Activated naive CD8-positive, alpha-beta T cell treated with anti-CD3 and anti-CD28 coated beads, Interleukin-2, amount 10 ng/mL, durations not matched to agents 7 days and 5 days (primary cell): ENCODE results near the gene PTDSS2. TPM values are rescaled to one million over a fixed set of nuclear protein-coding genes. Genes with fewer than 3 reads are reported as not detected.
A peak's percentile ranks its signal among the peaks of the same experiment; 100 is the strongest.
"Not testable (repeated sequence)": the region's sequence is repeated elsewhere in the genome, so short reads cannot be mapped to it uniquely, and the experiment has no call there.

Source experiments
- ATAC-seq: fragments of 150-1000 bp; cut with Tn5 transposase; one replicate; pipeline ENCODE4 v1.10.0; 2021; ENCODE audit warnings: low read depth, moderate library complexity
- POLR2A ChIA-PET: fragments of 350-600 bp; sonication (Branson Sonifier 250); formaldehyde crosslinking; loops from one replicate; lab custom pipeline; 2021; ENCODE audit warnings: antibody characterized with exemption; lab: Charles Lee
- DNase-seq: peaks from one replicate; pipeline ENCODE4 v3.0.0; 2021
- H3K27ac Mint-ChIP-seq: one replicate; pipeline ENCODE4 v1.8.0; 2022; ENCODE audit warnings: mild to moderate bottlenecking, mixed read lengths
- H3K27me3 Mint-ChIP-seq: one replicate; pipeline ENCODE4 v1.8.0; 2022; ENCODE audit warnings: mild to moderate bottlenecking, moderate library complexity, mixed read lengths
- H3K36me3 Mint-ChIP-seq: one replicate; pipeline ENCODE4 v1.8.0; 2021; ENCODE audit warnings: mild to moderate bottlenecking, mixed read lengths
- H3K4me1 Mint-ChIP-seq: one replicate; pipeline ENCODE4 v1.8.0; 2021; ENCODE audit warnings: mixed read lengths
- H3K4me3 Mint-ChIP-seq: one replicate; pipeline ENCODE4 v1.8.0; 2022; ENCODE audit warnings: mild to moderate bottlenecking, moderate library complexity, mixed read lengths
- H3K9me3 Mint-ChIP-seq: one replicate; pipeline ENCODE4 v1.8.0; 2021; ENCODE audit warnings: mixed read lengths
- total RNA-seq, 2 experiments: library from RNA; stranded (reverse); gene quantifications; one replicate each; pipeline ENCODE4 v1.2.3, GENCODE V29; 2021

PTDSS2 gene
- total RNA-seq, 2 experiments from 2014 or later, result 27.6 to 27.8 TPM

DNA sequence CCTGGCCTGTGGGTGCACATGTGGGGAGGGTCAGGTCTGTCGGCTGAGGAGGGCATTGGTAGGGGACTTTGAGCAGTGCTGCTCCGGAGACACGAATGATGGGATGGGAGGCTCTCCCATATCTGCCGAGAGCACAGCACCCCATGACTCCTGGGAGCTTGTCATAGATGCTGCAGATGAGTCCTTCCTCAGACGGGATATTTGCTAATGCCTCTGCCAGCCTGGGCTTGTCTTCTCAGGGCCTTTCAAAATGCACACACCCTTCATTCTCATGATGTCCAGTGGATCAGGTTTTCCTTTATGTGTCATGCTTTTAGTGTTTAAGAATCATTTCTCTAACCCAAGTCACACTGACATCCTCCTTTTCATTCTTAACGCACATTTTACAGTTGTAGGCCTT lies 65.1 kb downstream of the PTDSS2 start:
- no peak for DNase-seq
- Mint-ChIP-seq H3K4me1 (peaks cover 4% of the 10 kb centered on the region), H3K27ac (no peak overlapping the region), H3K4me3 (no peak overlapping the region), H3K27me3 (no peaks in the 10 kb centered on the region), H3K9me3 (peaks cover 1% of the 10 kb centered on the region), H3K36me3 (peaks cover 16% of the 10 kb centered on the region)
- POLR2A ChIA-PET, result no interaction called here
- no peak for ATAC-seq

DNA sequence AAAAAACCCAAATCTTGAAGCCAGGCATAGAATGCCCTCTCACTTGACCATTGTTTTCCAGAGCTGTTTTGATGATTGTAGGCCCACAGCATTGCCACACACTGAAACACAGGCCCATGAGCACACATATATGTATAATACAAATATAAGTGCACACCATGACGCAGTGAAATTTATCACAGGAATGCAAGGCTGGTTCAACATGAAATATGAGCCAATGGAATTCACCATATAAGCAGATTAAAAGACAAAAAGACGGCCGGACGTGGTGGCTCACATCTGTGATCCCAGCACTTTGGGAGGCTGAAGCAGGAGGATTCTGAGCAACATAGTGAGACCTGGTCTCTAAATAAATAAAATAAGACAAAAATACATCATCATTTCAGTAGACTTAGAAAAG lies 66.3 kb downstream of the PTDSS2 start:
- no peak overlapping the region for H3K27ac Mint-ChIP-seq
- peaks cover 1% of the 10 kb centered on the region for H3K9me3 Mint-ChIP-seq
- H3K4me3 Mint-ChIP-seq, result no peak overlapping the region
- no peak for ATAC-seq
- POLR2A ChIA-PET, result no interaction called here
- H3K27me3 Mint-ChIP-seq, result no peaks in the 10 kb centered on the region
- peaks cover 16% of the 10 kb centered on the region for H3K36me3 Mint-ChIP-seq
- peaks cover 4% of the 10 kb centered on the region for H3K4me1 Mint-ChIP-seq
- no peak for DNase-seq

DNA sequence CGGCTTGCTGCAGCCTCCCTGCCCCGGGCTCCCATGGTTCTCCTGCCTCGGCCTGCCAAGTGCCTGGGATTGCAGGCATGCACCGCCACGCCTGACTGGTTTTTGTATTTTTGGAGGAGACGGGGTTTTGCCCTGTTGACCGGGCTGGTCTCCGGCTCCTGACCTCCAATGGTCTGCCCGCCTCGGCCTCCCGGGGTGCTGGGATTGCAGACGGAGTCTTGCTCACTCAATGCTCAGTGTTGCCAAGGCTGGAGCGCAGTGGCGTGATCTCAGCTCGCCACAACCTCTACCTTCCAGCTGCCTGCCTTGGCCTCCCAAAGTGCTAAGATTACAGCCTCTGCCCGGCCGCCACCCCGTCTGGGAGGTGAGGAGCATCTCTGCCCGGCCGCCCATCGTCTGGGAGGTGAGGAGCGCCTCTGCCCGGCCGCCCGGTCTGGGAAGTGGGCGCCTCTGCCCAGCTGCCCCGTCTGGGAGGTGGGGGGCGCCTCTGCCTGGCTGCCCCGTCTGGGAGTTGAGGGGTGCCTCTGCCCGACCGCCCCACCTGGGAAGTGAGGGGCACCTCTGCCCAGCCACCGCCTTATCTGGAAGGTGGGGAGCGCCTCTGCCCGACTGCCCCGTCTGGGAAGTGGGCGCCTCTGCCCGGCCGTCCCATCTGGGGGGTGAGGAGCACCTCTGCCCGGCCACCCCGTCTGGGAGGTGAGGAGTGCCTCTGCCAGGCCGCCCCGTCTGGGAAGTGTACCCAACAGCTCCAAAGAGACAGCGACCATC lies 67.0 kb downstream of the PTDSS2 start:
- DNase-seq, H3K9me3 Mint-ChIP-seq, POLR2A ChIA-PET, H3K27ac Mint-ChIP-seq, ATAC-seq, H3K4me1 Mint-ChIP-seq, H3K4me3 Mint-ChIP-seq, H3K27me3 Mint-ChIP-seq: not testable (repeated sequence)
- H3K36me3 Mint-ChIP-seq, result peaks cover 14% of the 10 kb centered on the region

- Mint-ChIP-seq H3K27me3 (no peaks in the 10 kb centered on the region), H3K36me3 (peaks cover 14% of the 10 kb centered on the region), H3K4me3 (peak overlapping the region; percentile 86), H3K27ac (peak overlapping the region; percentile 84), H3K9me3 (peaks cover 1% of the 10 kb centered on the region), H3K4me1 (peaks cover 4% of the 10 kb centered on the region)
- DNase-seq, result peak; percentile 96
- peak; percentile 97 for ATAC-seq
- POLR2A ChIA-PET, result interaction anchor here (0.7 to 1.2 kb wide), 3 partner anchors 9 to 68 kb away, joined by 3 to 5 read pairs (median 3); partner anchors contain the start of gene HRAS
These were observed 68.6 kb downstream of the PTDSS2 start for GRCh38 chr11:518463-519202.

GRCh38 chr11:520428-521176 lies 70.5 kb downstream of the PTDSS2 start:
- Mint-ChIP-seq H3K27ac (no peak overlapping the region), H3K9me3 (peaks cover 1% of the 10 kb centered on the region), H3K4me1 (peaks cover 4% of the 10 kb centered on the region), H3K36me3 (peaks cover 8% of the 10 kb centered on the region), H3K27me3 (no peaks in the 10 kb centered on the region), H3K4me3 (no peak overlapping the region)
- ATAC-seq, result no peak
- DNase-seq, result no peak
- POLR2A ChIA-PET, result interaction anchor here (1.1 kb wide), 1 partner anchor 15 kb away, joined by 3 read pairs; no protein-coding TSS in a partner anchor

DNA sequence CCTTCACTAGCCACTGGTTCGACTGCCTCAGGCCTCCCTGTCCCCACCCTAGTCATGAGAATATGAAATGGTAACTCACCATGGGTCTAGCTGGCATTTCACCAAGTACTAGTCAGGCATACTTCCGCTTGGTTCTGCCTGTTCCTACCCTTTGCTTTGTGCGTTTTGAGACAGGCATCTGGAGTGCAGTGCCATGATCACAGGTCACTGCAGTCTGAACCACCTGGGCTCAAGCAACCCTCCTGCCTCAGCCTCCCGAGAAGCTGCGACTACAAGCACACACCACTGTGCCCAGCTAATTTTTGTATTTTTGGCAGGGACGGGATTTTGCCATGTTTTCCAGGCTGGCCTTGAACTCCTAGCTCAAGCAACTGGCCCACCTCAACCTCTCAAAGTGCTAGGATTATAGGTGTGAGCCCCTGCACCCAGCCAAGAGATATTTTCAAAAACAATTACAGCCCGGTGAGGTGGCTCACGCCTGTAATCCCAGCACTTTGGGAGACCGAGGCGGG lies 71.2 kb downstream of the PTDSS2 start:
- ATAC-seq, result no peak
- H3K9me3 Mint-ChIP-seq, result peaks cover 1% of the 10 kb centered on the region
- POLR2A ChIA-PET, result no interaction called here
- no peaks in the 10 kb centered on the region for H3K27me3 Mint-ChIP-seq
- H3K27ac Mint-ChIP-seq, result no peak overlapping the region
- no peak for DNase-seq
- no peak overlapping the region for H3K4me3 Mint-ChIP-seq
- H3K36me3 Mint-ChIP-seq, result peaks cover 5% of the 10 kb centered on the region
- H3K4me1 Mint-ChIP-seq, result peaks cover 4% of the 10 kb centered on the region

- no peaks in the 10 kb centered on the region for H3K9me3 Mint-ChIP-seq
- POLR2A ChIA-PET, result no interaction called here
- no peaks in the 10 kb centered on the region for H3K27me3 Mint-ChIP-seq
- no peaks in the 10 kb centered on the region for H3K36me3 Mint-ChIP-seq
- H3K27ac Mint-ChIP-seq, result no peak overlapping the region
- DNase-seq (no peak), ATAC-seq (no peak)
- no peaks in the 10 kb centered on the region for H3K4me1 Mint-ChIP-seq
- H3K4me3 Mint-ChIP-seq, result no peak overlapping the region
These were observed 76.1 kb downstream of the PTDSS2 start for GRCh38 chr11:526192-526591.

- H3K4me3 Mint-ChIP-seq, result no peak overlapping the region
- DNase-seq (no peak), ATAC-seq (no peak)
- no peak overlapping the region for H3K27ac Mint-ChIP-seq
- POLR2A ChIA-PET, result interaction anchor here (0.5 kb wide), 1 partner anchor 118 kb away, joined by 3 read pairs; no protein-coding TSS in a partner anchor
- peaks cover 2% of the 10 kb centered on the region for H3K36me3 Mint-ChIP-seq
- H3K27me3 Mint-ChIP-seq, result no peaks in the 10 kb centered on the region
- no peaks in the 10 kb centered on the region for H3K4me1 Mint-ChIP-seq
- H3K9me3 Mint-ChIP-seq, result no peaks in the 10 kb centered on the region
These were observed 78.2 kb downstream of the PTDSS2 start for GRCh38 chr11:528166-528814.

GRCh38 chr11:528815-529727 lies 79.0 kb downstream of the PTDSS2 start:
- Mint-ChIP-seq H3K27me3 (no peaks in the 10 kb centered on the region), H3K36me3 (peaks cover 2% of the 10 kb centered on the region), H3K27ac (no peak overlapping the region), H3K9me3 (no peaks in the 10 kb centered on the region), H3K4me3 (no peak overlapping the region), H3K4me1 (no peaks in the 10 kb centered on the region)
- no peak for DNase-seq
- POLR2A ChIA-PET, result interaction anchor here (0.5 kb wide), 1 partner anchor 117 kb away, joined by 3 read pairs; no protein-coding TSS in a partner anchor
- ATAC-seq, result no peak

- Mint-ChIP-seq H3K4me3 (no peak overlapping the region), H3K36me3 (peaks cover 2% of the 10 kb centered on the region), H3K27ac (no peak overlapping the region), H3K9me3 (no peaks in the 10 kb centered on the region), H3K4me1 (no peaks in the 10 kb centered on the region), H3K27me3 (no peaks in the 10 kb centered on the region)
- DNase-seq (no peak), ATAC-seq (no peak)
- POLR2A ChIA-PET, result no interaction called here
These were observed 79.8 kb downstream of the PTDSS2 start for GRCh38 chr11:529728-530411.

DNA sequence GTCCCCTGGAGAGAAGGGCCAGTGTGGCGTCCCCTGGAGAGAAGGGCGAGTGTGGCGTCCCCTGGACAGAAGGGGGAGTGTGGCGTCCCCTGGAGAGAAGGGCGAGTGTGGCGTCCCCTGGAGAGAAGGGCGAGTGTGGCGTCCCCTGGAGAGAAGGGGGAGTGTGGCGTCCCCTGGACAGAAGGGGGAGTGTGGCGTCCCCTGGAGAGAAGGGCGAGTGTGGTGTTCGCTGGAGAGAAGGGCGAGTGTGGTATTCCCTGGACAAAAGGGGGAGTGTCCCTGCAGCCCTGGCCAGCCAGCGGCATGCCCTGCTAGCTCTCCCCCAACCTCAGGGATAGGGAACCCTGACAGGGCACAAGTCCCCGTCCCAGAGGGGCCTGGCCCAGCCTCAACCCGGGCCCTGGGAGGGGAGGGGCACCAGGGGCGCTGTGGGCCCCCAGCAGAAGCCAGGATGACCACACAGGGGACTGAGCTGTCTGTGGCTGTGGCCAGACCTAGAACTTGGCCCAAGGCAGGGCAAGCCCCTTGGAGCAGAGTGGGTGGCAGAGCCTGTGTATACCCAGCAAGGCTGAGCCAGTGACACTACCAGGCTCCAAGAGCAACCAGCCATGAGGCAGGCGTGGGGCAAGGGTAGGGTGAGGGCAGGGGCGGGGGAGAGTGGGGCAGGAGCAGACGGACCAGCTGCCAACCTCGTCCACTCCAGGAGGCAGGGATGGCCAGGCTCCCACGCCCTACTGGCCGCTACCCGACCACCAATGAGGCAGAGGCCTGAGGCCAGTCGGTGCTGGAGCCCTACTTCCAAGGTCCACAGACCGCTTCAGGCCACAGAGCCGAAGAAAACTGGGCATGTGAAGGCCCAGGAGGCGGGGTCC lies 81.1 kb downstream of the PTDSS2 start:
- Mint-ChIP-seq H3K4me3 (no peak overlapping the region), H3K36me3 (peaks cover 2% of the 10 kb centered on the region)
- POLR2A ChIA-PET, result interaction anchor here (0.5 kb wide), 1 partner anchor 154 kb away, joined by 3 read pairs; no protein-coding TSS in a partner anchor

More for the DNA sequence above, 81.1 kb downstream of the PTDSS2 start:
- no peak for DNase-seq
- H3K27me3 Mint-ChIP-seq, result no peaks in the 10 kb centered on the region
- ATAC-seq, result no peak
- H3K4me1 Mint-ChIP-seq, result peaks cover 2% of the 10 kb centered on the region
- no peak overlapping the region for H3K27ac Mint-ChIP-seq
- no peaks in the 10 kb centered on the region for H3K9me3 Mint-ChIP-seq
